Measurements from ENCODE around the gene ASXL1. TPM values are rescaled to one million over a fixed set of nuclear protein-coding genes. Genes with fewer than 3 reads are reported as not detected.

Gene ASXL1
- total and polyA plus RNA-seq, 9 donors = 28.4 to 42.3 (median 34.7) TPM

GRCh38 chr20:32451340-32451681 is 93.2 kb downstream of the ASXL1 start:
- no peaks in the 10 kb centered on the region for H3K27me3 ChIP-seq (ENCODE audit: control insufficient read depth, insufficient read depth, low read length)
- WGBS (ENCODE audit: insufficient coverage) = 69% methylated on average over 8 of the region's 8 CpGs
- no peak for DNase-seq
- H3K27ac ChIP-seq (ENCODE audit: low read length) = no peak overlapping the region
- peaks cover 42% of the 10 kb centered on the region for H3K4me1 ChIP-seq (ENCODE audit: control insufficient read depth, insufficient read depth, low read length)
- no peaks in the 10 kb centered on the region for H3K9me3 ChIP-seq (replicated peaks; ENCODE audit: control insufficient read depth, low read depth, low read length)
- no peak overlapping the region for H3K4me3 ChIP-seq (ENCODE audit: low read length)
- peaks cover 97% of the 10 kb centered on the region for H3K36me3 ChIP-seq (ENCODE audit: control insufficient read depth, insufficient read depth, low read length)

DNA sequence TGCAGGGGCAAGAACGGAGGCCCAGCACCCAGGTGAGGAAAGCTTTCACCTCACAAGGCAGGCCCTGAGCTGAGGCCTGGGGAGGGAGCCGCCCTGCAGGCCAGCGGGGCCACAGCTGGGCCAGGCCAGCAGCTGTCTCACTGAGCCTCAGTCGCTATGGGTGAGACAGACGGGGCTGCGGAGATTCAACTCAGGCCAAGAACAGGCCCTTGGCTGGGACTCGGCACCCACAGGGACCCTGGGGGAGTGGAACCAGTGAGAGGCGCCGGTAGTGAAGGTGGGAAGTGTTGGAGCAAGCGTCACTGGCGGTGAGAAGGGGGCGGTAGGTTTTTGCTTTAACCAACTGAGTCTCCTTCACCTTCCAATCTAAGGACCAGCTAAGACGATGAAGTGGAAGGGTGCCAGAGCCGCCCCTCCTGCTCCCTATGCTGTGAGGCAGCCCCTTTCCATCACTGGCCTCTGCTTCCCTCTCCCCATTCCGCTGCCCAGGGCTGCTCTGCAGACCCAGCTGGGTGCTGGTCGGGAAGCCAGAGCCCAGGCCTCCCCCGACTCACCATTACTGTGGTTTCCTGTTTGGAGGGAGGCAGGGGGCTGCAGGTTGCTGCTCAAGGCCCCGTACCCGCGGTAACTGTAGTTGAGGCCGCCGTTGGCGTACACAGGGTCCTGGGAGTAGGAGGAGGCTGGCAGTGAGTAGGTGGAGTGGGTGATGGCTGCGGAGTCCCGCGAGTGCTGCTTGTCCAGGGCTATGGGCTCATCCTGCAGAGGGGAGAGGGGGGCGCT is 93.7 kb downstream of the ASXL1 start:
- Histone ChIP-seq H3K27me3 (ENCODE audit: control insufficient read depth, insufficient read depth, low read length) (no peaks in the 10 kb centered on the region), H3K4me1 (ENCODE audit: control insufficient read depth, insufficient read depth, low read length) (peaks cover 43% of the 10 kb centered on the region), H3K27ac (ENCODE audit: low read length) (no peak overlapping the region), H3K9me3 (replicated peaks; ENCODE audit: control insufficient read depth, low read depth, low read length) (no peaks in the 10 kb centered on the region), H3K4me3 (ENCODE audit: low read length) (no peak overlapping the region), H3K36me3 (ENCODE audit: control insufficient read depth, insufficient read depth, low read length) (peaks cover 92% of the 10 kb centered on the region)
- 71% methylated on average over 16 of the region's 27 CpGs for WGBS (ENCODE audit: insufficient coverage)
- DNase-seq = no peak

GRCh38 chr20:32452776-32453466 is 94.8 kb downstream of the ASXL1 start:
- DNase-seq = no peak
- Histone ChIP-seq H3K4me1 (ENCODE audit: control insufficient read depth, insufficient read depth, low read length) (peaks cover 49% of the 10 kb centered on the region), H3K27me3 (ENCODE audit: control insufficient read depth, insufficient read depth, low read length) (no peaks in the 10 kb centered on the region), H3K36me3 (ENCODE audit: control insufficient read depth, insufficient read depth, low read length) (peaks cover 81% of the 10 kb centered on the region), H3K9me3 (replicated peaks; ENCODE audit: control insufficient read depth, low read depth, low read length) (no peaks in the 10 kb centered on the region), H3K27ac (ENCODE audit: low read length) (no peak overlapping the region), H3K4me3 (ENCODE audit: low read length) (no peak overlapping the region)
- 93% methylated on average over 22 of the region's 24 CpGs for whole genome bisulfite sequencing (ENCODE audit: insufficient coverage)

DNA sequence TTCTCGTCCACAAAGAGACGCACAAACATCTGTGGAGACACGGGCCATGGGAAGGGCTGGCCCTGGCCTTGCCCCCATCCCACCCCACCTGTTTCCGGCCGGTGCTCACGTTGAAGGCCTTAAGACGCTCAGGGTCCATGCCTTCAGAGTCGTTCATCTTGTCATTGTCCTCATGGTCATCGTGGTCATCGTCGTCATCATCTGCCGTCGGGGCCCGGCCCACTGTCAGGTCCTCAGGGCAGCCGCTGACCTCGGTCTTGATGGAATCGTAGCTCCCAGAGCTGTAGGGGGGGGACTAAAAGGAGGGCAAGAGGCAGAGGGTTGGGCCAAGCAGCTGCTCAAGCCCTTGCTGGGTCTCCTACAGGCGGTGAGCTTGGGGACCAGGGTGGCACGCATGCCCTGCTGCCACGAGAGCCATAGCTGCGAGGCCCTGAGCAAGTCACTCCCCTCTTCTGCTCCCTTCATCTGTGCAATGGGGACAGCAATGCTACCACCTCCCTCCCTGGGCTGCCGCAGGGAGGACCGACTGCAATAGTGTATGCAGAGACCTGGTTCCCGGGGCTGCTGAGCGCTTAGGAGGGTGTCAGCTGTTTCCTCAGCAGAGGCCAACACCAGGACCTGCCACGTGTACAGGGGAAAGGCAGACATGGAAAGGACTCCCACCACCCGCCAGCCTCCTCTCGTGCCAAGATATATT is 95.5 kb downstream of the ASXL1 start:
- peaks cover 49% of the 10 kb centered on the region for H3K4me1 ChIP-seq (ENCODE audit: control insufficient read depth, insufficient read depth, low read length)
- no peaks in the 10 kb centered on the region for H3K27me3 ChIP-seq (ENCODE audit: control insufficient read depth, insufficient read depth, low read length)
- no peak for DNase-seq
- no peak overlapping the region for H3K4me3 ChIP-seq (ENCODE audit: low read length)
- H3K9me3 ChIP-seq (replicated peaks; ENCODE audit: control insufficient read depth, low read depth, low read length) = no peaks in the 10 kb centered on the region
- H3K27ac ChIP-seq (ENCODE audit: low read length) = no peak overlapping the region
- peaks cover 74% of the 10 kb centered on the region for H3K36me3 ChIP-seq (ENCODE audit: control insufficient read depth, insufficient read depth, low read length)
- WGBS (ENCODE audit: insufficient coverage) = 89% methylated on average over 24 of the region's 28 CpGs

DNA sequence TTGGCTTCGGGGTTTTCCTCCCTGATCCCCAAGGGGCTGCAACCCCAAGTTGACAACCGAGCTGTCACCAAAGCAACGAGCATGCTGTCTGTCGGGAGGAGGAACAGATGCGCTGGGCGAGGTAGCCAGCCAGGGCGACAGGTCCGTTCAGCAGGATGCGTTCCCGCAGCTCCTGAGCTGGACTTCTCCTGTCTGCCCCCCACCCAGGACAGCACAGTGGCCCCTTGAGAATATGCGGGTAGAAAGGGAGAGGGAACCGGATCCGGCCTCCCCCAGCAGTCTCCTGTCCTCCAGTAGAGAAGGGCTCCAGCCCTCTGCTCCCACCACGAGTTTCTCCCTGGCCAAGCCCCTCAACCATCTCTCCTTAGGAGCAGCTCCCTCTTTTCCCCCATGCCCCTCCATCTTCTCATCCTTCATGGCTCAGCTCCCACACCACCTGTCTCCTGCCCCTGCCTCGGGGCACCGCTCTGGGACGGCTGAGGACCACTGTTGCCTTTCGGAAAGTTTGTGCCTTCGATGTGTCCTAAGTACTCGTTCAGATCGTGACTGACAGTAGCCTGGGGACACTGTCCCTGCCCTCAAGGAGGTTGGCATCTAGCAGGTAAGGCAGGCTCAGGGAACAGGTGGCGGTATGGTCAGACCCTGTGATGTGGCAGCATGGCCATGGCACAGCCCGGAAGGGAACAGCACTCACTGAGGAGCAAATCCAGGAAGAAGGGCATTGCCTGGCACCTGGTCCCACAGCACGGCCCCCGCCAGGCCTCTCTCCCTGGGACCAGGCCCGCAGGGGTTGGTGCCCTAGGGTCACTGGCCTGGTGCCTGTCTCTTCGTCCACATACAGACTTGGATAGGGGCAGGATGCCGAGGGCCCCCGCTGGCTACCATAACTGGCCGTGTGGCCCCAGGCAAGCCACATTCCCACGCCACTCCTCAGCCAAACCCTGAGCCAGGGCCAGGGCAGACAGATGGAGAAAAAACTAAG is 96.3 kb downstream of the ASXL1 start:
- DNase-seq = no peak
- Histone ChIP-seq H3K4me3 (ENCODE audit: low read length) (no peak overlapping the region), H3K4me1 (ENCODE audit: control insufficient read depth, insufficient read depth, low read length) (peaks cover 40% of the 10 kb centered on the region), H3K36me3 (ENCODE audit: control insufficient read depth, insufficient read depth, low read length) (peaks cover 66% of the 10 kb centered on the region), H3K27me3 (ENCODE audit: control insufficient read depth, insufficient read depth, low read length) (no peaks in the 10 kb centered on the region), H3K27ac (ENCODE audit: low read length) (no peak overlapping the region), H3K9me3 (replicated peaks; ENCODE audit: control insufficient read depth, low read depth, low read length) (no peaks in the 10 kb centered on the region)
- 83% methylated on average over 24 of the region's 31 CpGs for WGBS (ENCODE audit: insufficient coverage)

DNA sequence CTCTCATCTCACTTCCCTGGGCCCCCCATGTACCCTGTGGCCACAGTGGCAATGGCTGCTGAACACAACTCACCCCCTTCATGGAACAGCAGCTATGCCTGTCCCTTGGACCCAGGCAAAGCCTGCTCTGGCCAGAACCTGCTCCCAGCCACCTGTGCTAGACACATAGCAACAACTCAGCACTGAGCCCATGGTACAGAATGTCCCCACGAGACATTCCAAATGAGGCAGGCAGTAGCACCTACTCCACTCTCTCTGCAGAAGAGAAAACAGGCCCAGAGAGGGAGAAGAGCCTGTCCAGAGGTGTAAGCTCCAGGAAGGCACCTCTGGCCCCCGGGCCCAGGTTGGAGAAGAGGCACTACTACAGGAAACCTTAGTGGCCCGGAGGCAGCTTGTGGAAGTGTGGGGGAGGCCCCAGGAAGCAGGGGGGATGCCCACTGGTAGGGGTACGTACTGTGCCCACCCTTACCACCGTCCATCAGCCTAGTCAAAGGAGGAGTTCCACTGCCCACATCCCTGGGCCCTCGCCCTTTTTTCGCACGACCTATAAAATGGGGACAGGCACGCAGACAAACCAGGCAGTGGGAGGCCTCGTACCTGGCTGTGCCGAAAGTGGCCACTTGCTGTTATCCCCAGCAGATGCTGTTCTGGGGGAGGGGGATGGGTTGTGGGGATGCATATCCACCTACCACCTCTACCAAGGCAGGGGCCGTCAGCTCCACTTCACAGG is 97.2 kb downstream of the ASXL1 start:
- WGBS (ENCODE audit: insufficient coverage) = 89% methylated on average over 5 of the region's 12 CpGs
- H3K36me3 ChIP-seq (ENCODE audit: control insufficient read depth, insufficient read depth, low read length) = peaks cover 58% of the 10 kb centered on the region
- H3K4me1 ChIP-seq (ENCODE audit: control insufficient read depth, insufficient read depth, low read length) = peaks cover 32% of the 10 kb centered on the region

GRCh38 chr20:32455901-32456701 is 98.0 kb downstream of the ASXL1 start:
- DNase-seq = no peak

More for the DNA sequence above, 97.2 kb downstream of the ASXL1 start:
- H3K27ac ChIP-seq (ENCODE audit: low read length) = no peak overlapping the region
- no peak for DNase-seq
- no peaks in the 10 kb centered on the region for H3K27me3 ChIP-seq (ENCODE audit: control insufficient read depth, insufficient read depth, low read length)
- no peak overlapping the region for H3K4me3 ChIP-seq (ENCODE audit: low read length)
- H3K9me3 ChIP-seq (replicated peaks; ENCODE audit: control insufficient read depth, low read depth, low read length) = no peaks in the 10 kb centered on the region

DNA sequence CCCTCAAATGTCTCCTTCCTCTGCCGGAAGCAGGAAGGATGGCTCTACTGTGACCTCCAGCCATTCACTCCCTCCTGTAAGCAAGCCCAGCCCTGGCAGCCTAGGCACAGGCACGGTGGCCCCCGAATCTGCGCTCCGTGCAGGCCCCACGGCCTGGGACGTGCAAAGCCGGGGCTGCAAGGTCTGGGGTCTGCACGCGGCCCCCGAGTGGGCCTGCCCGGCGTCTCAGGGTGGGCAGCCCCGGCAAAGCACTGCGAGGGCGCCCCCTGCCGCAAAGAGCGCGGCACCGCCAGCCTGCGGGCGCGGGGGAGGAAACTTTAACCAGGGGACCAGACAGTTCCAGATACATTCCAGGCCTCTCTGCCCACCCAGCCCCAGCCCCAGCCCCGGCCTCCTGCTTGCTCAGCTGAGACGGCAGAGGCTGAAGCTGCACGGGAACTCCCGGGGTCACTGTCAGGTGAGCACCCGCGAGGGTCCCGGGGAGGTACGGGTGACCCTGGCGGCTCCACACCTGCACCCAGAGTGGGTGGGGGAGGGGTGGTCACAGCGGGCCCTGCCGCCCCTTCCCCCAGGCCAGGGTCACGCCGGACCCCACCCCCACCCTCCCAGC is 98.8 kb downstream of the ASXL1 start:
- Histone ChIP-seq H3K4me1 (ENCODE audit: control insufficient read depth, insufficient read depth, low read length) (peaks cover 19% of the 10 kb centered on the region), H3K4me3 (ENCODE audit: low read length) (peak overlapping the region; percentile 41), H3K27ac (ENCODE audit: low read length) (no peak overlapping the region), H3K9me3 (replicated peaks; ENCODE audit: control insufficient read depth, low read depth, low read length) (no peaks in the 10 kb centered on the region), H3K36me3 (ENCODE audit: control insufficient read depth, insufficient read depth, low read length) (peaks cover 42% of the 10 kb centered on the region), H3K27me3 (ENCODE audit: control insufficient read depth, insufficient read depth, low read length) (no peaks in the 10 kb centered on the region)
- DNase-seq = peak; percentile 56
- 2% methylated on average over 23 of the region's 36 CpGs for WGBS (ENCODE audit: insufficient coverage)

More at GRCh38 chr20:32455901-32456701, 98.0 kb downstream of the ASXL1 start:
- H3K36me3 ChIP-seq (ENCODE audit: control insufficient read depth, insufficient read depth, low read length) = peaks cover 51% of the 10 kb centered on the region
- no peaks in the 10 kb centered on the region for H3K27me3 ChIP-seq (ENCODE audit: control insufficient read depth, insufficient read depth, low read length)
- peaks cover 24% of the 10 kb centered on the region for H3K4me1 ChIP-seq (ENCODE audit: control insufficient read depth, insufficient read depth, low read length)
- no peaks in the 10 kb centered on the region for H3K9me3 ChIP-seq (replicated peaks; ENCODE audit: control insufficient read depth, low read depth, low read length)
- no peak overlapping the region for H3K4me3 ChIP-seq (ENCODE audit: low read length)
- WGBS (ENCODE audit: insufficient coverage) = 83% methylated on average over 27 of the region's 35 CpGs
- no peak overlapping the region for H3K27ac ChIP-seq (ENCODE audit: low read length)
